Naive thymus-derived CD4-positive, alpha-beta T cell (primary cell): ENCODE data around the gene ANTXR2. TPM values are rescaled to one million over a fixed set of nuclear protein-coding genes. Genes with fewer than 3 reads are reported as not detected.

Source experiments
- ATAC-seq: fragments of 150-1000 bp; cut with Tn5 transposase; 2 replicates; pipeline ENCODE4 v1.10.0; 2021; ENCODE audit warnings: mild to moderate bottlenecking, moderate library complexity
- CTCF ChIA-PET: fragments of 350-600 bp; sonication (Branson Sonifier 250); formaldehyde crosslinking; loops from one replicate; lab custom pipeline; 2021; ENCODE audit warnings: antibody characterized with exemption; lab: Charles Lee
- POLR2A ChIA-PET: fragments of 350-600 bp; sonication (Branson Sonifier 250); formaldehyde crosslinking; loops from one replicate; lab custom pipeline; 2021; ENCODE audit warnings: antibody characterized with exemption, inconsistent platforms; lab: Charles Lee
- DNase-seq, 9 donors: peaks; one replicate each; pipeline versions ENCODE4 v3.0.0 to v3.0.0-alpha.2; 2020 to 2022; ENCODE audit warnings: mixed read lengths in 1 of 9
- H3K27ac ChIP-seq: one replicate; pipeline ENCODE4 v1.7.0; 2013; ENCODE audit warnings: mild to moderate bottlenecking, low read depth, low read length, moderate library complexity
- H3K27me3 ChIP-seq, 2 donors: one replicate each; pipeline ENCODE4 v1.7.0; 2013; ENCODE audit warnings: low read length in 2 of 2, mild to moderate bottlenecking in 2 of 2, moderate library complexity in 2 of 2; ENCODE audit not compliant: control insufficient read depth in 2 of 2, insufficient read depth in 2 of 2
- H3K36me3 ChIP-seq, 3 experiments: 1 replicate in 2 of 3; 2 replicates in 1 of 3; pipeline ENCODE4 v1.7.0; 2013; ENCODE audit warnings: low read length in 3 of 3, mild to moderate bottlenecking in 3 of 3, moderate library complexity in 1 of 3; ENCODE audit not compliant: insufficient read depth in 3 of 3, control insufficient read depth in 2 of 3
- H3K4me1 ChIP-seq, 2 donors: one replicate each; pipeline ENCODE4 v1.7.0; 2013; ENCODE audit warnings: low read length in 2 of 2, mild to moderate bottlenecking in 2 of 2, moderate library complexity in 1 of 2; ENCODE audit not compliant: control insufficient read depth in 2 of 2, insufficient read depth in 2 of 2
- H3K4me3 ChIP-seq: 2 replicates; pipeline ENCODE4 v1.7.0; 2013; ENCODE audit warnings: mild to moderate bottlenecking, low read length
- H3K9me3 ChIP-seq, 3 experiments: 1 replicate in 2 of 3; 2 replicates in 1 of 3; pipeline ENCODE4 v1.7.0; 2013; ENCODE audit warnings: low read length in 3 of 3; ENCODE audit not compliant: control insufficient read depth in 2 of 3
- H3K27ac Mint-ChIP-seq, 9 donors: one replicate each; pipeline ENCODE4 v1.8.0; 2020 to 2022; ENCODE audit warnings: mixed read lengths in 9 of 9, mild to moderate bottlenecking in 8 of 9, moderate library complexity in 5 of 9, inconsistent platforms in 2 of 9
- H3K27me3 Mint-ChIP-seq, 5 donors: one replicate each; pipeline ENCODE4 v1.8.0; 2021 to 2022; ENCODE audit warnings: mixed read lengths in 5 of 5, mild to moderate bottlenecking in 1 of 5
- H3K36me3 Mint-ChIP-seq, 5 donors: one replicate each; pipeline ENCODE4 v1.8.0; 2020 to 2022; ENCODE audit warnings: mixed read lengths in 5 of 5, mild to moderate bottlenecking in 3 of 5, inconsistent platforms in 1 of 5
- H3K4me1 Mint-ChIP-seq, 7 donors: one replicate each; pipeline ENCODE4 v1.8.0; 2020 to 2022; ENCODE audit warnings: mixed read lengths in 7 of 7, mild to moderate bottlenecking in 3 of 7, inconsistent platforms in 1 of 7
- H3K4me3 Mint-ChIP-seq, 10 donors: one replicate each; pipeline ENCODE4 v1.8.0; 2020 to 2022; ENCODE audit warnings: mild to moderate bottlenecking in 10 of 10, mixed read lengths in 10 of 10, moderate library complexity in 6 of 10, inconsistent platforms in 2 of 10
- H3K9me3 Mint-ChIP-seq, 11 donors: one replicate each; pipeline ENCODE4 v1.8.0; 2020 to 2022; ENCODE audit warnings: mixed read lengths in 11 of 11, mild to moderate bottlenecking in 4 of 11, inconsistent platforms in 1 of 11, moderate library complexity in 1 of 11
- intact Hi-C, 2 donors: fragments of 100-400 bp; cut with micrococcal nuclease; formaldehyde crosslinking; loops; one replicate each; pipeline ENCODE4 v1.15.1; 2023
- polyA plus RNA-seq, 2 donors: library from polyadenylated mRNA; unstranded; fragments of 300-500 nt; fragmentation: Illumina TruSeq; gene quantifications; one replicate each; pipeline ENCODE4 v1.2.3, GENCODE V29; 2021
- total RNA-seq, 6 experiments: library from RNA in 5 of 6; stranded (reverse) in 5 of 6; gene quantifications; 1 replicate in 5 of 6; 2 replicates in 1 of 6; pipeline ENCODE4 v1.2.3 and lab custom pipeline; 2021 to 2026

The ANTXR2 gene
- total and polyA plus RNA-seq, 7 experiments from 2014 or later = 20.3 to 69.8 (median 42.2) TPM

DNA sequence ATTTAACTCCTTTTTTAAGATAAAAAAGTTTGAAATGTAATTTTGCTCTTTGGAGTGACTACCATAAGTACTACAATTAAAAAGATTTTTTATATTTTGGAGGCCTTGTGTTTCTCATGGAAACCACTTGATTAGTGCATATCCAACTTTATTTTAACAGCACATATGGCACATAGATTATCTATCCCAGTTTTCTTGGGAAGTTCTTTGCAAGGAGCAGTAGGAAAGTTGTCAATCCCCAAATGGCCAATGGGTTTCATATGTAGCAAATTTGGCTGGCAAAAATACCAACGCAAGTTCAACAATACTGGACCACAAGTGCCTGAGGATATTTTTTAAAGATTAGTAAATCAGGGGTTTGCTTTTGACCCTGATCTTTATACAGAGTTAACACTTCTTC, 15.4 kb upstream of the ANTXR2 start:
- no peaks in the 10 kb centered on the region for H3K9me3 Mint-ChIP-seq
- Histone ChIP-seq H3K27me3 (peaks cover 0 to 3% of the 10 kb centered on the region in 2 donors), H3K4me3 (no peak overlapping the region), H3K9me3 (no peaks in the 10 kb centered on the region), H3K36me3 (no peaks in the 10 kb centered on the region), H3K27ac (no peak overlapping the region), H3K4me1 (no peaks in the 10 kb centered on the region)
- H3K4me1 Mint-ChIP-seq = peaks cover 0 to 11% (median 0%) of the 10 kb centered on the region in 7 donors
- H3K4me3 Mint-ChIP-seq = no peak overlapping the region
- H3K36me3 Mint-ChIP-seq = peaks cover 0 to 5% (median 0%) of the 10 kb centered on the region in 5 donors
- no peak overlapping the region for H3K27ac Mint-ChIP-seq
- POLR2A ChIA-PET = no interaction called here
- H3K27me3 Mint-ChIP-seq = peaks cover 0 to 26% (median 5%) of the 10 kb centered on the region in 5 donors
- DNase-seq (no peak), ATAC-seq (no peak)
- CTCF ChIA-PET = no interaction called here
- intact Hi-C loops = no loop called here

DNA sequence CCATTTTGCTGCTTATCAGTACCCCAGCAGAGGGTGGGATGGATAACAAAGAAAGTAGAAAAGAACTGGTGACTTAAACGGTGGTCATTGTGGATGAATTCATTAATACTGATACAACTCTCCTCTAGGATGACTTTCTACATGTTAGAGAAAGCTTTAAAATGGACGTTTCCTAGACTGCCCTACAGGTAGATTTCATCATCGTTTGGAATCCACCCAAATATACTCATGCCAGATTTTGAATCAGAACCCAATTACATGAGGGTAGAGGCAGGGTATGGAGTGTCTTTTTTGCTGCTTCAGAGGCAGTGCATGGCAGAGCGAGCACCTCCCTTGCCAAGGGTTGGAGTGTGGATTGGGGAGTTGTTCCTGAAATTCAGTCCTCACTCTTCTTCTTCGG, 13.3 kb upstream of the ANTXR2 start:
- H3K4me1 Mint-ChIP-seq = peaks cover 0 to 6% (median 0%) of the 10 kb centered on the region in 7 donors
- no peaks in the 10 kb centered on the region for H3K36me3 ChIP-seq
- ChIA-PET CTCF (interaction anchor here (0.7 kb wide), 1 partner anchor 8 kb away, joined by 3 read pairs; no protein-coding TSS in a partner anchor), POLR2A (interaction anchor here (0.9 kb wide), 1 partner anchor 98 kb away, joined by 4 read pairs; no protein-coding TSS in a partner anchor)
- DNase-seq (no peak), ATAC-seq (no peak)
- no peak overlapping the region for H3K27ac Mint-ChIP-seq
- H3K4me1 ChIP-seq = no peaks in the 10 kb centered on the region
- no peak overlapping the region for H3K27ac ChIP-seq
- no peaks in the 10 kb centered on the region for H3K9me3 ChIP-seq
- H3K27me3 Mint-ChIP-seq = peaks cover 0 to 26% (median 5%) of the 10 kb centered on the region in 5 donors
- H3K4me3 Mint-ChIP-seq = no peak overlapping the region
- peaks cover 0 to 3% (median 0%) of the 10 kb centered on the region in 11 donors for H3K9me3 Mint-ChIP-seq
- intact Hi-C loops = no loop called here
- peaks cover 0 to 3% of the 10 kb centered on the region in 2 donors for H3K27me3 ChIP-seq
- H3K36me3 Mint-ChIP-seq = peaks cover 0 to 13% (median 0%) of the 10 kb centered on the region in 5 donors
- H3K4me3 ChIP-seq = no peak overlapping the region

DNA sequence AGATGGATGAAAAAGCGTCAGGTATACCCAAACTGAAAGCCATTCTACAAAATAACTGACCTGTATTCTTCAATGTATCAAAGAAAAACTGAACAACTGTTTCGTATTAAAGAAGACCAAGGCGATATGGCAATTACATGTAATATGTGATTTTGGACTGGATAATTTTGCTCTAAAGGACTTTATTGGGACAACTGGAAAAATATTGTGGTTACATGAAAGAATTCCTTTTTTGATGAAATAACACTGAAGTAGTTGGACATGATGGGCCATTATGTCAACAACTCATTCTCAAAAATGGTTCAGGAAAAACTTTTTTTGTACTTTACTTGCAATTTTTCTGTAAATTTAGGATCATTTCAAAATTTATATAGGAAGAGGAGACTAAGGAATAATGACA, 12.1 kb upstream of the ANTXR2 start:
- Mint-ChIP-seq H3K36me3 (peaks cover 0 to 23% (median 0%) of the 10 kb centered on the region in 5 donors), H3K27me3 (peaks cover 0 to 27% (median 5%) of the 10 kb centered on the region in 5 donors), H3K9me3 (peaks cover 0 to 3% (median 0%) of the 10 kb centered on the region in 11 donors), H3K4me3 (no peak overlapping the region), H3K4me1 (peaks cover 0 to 6% (median 0%) of the 10 kb centered on the region in 7 donors), H3K27ac (no peak overlapping the region)
- intact Hi-C loops = no loop called here
- H3K4me3 ChIP-seq = no peak overlapping the region
- ChIA-PET CTCF (no interaction called here), POLR2A (no interaction called here)
- ATAC-seq (no peak), DNase-seq (no peak)
- no peaks in the 10 kb centered on the region for H3K36me3 ChIP-seq
- no peaks in the 10 kb centered on the region for H3K4me1 ChIP-seq
- H3K9me3 ChIP-seq = no peaks in the 10 kb centered on the region
- H3K27me3 ChIP-seq = peaks cover 0 to 3% of the 10 kb centered on the region in 2 donors
- H3K27ac ChIP-seq = no peak overlapping the region

DNA sequence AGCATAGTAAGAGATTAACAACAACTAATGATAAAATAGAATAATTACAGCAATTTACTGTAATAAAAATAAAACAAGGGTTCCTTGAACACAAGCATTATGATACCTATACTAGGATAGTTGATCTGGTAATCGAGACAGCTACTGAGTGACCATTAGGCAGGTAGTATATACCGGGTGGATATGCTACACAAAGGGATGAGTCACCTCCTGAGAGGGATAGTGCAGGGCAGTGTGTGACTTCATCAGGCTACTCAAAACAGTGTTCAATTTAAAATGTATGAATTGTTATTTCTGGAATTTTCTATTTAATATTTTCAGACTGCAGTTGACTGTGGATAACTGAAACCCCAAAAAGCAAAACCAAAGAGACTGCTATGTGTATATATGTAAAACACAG, 9.7 kb upstream of the ANTXR2 start:
- no peak overlapping the region for H3K4me3 Mint-ChIP-seq
- peaks cover 0 to 3% of the 10 kb centered on the region in 2 donors for H3K27me3 ChIP-seq
- H3K27ac Mint-ChIP-seq = no peak overlapping the region
- H3K4me1 ChIP-seq = no peaks in the 10 kb centered on the region
- no peak for ATAC-seq
- no peaks in the 10 kb centered on the region for H3K36me3 ChIP-seq
- peaks cover 0 to 14% (median 0%) of the 10 kb centered on the region in 7 donors for H3K4me1 Mint-ChIP-seq
- peaks cover 0 to 4% (median 0%) of the 10 kb centered on the region in 11 donors for H3K9me3 Mint-ChIP-seq
- no peak overlapping the region for H3K4me3 ChIP-seq
- intact Hi-C loops = no loop called here
- ChIA-PET POLR2A (interaction anchor here (1.1 kb wide), 1 partner anchor 10 kb away, joined by 4 read pairs; no protein-coding TSS in a partner anchor), CTCF (interaction anchor here (0.9 kb wide), 1 partner anchor 11 kb away, joined by 4 read pairs; no protein-coding TSS in a partner anchor)
- DNase-seq = no peak
- peaks cover 0 to 24% (median 0%) of the 10 kb centered on the region in 5 donors for H3K36me3 Mint-ChIP-seq
- peaks cover 0 to 21% (median 5%) of the 10 kb centered on the region in 5 donors for H3K27me3 Mint-ChIP-seq
- no peaks in the 10 kb centered on the region for H3K9me3 ChIP-seq
- H3K27ac ChIP-seq = no peak overlapping the region

DNA sequence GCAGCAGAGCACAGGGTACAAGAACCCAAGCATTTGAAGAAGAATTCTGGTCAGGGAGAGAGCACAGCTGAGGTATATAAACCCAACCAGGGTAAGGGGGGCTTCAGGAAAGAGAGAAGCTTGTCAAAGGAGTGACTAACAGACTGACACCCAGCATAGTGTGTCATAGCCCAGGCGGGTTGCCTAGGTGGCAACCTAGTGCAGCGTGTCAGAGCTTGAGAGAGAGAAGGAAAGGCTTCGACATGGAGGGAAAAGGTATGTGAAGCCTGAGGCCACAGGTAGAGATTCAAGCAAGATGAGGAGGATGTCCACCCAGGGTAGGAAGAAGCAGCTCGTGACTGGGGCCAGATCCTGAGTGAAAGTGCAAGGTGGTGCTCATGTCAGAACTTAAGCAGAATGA, 8.5 kb upstream of the ANTXR2 start:
- ATAC-seq (no peak), DNase-seq (no peak)
- H3K27me3 Mint-ChIP-seq = peaks cover 0 to 15% (median under 1%) of the 10 kb centered on the region in 5 donors
- peak overlapping the region in 1 of 9 donors; percentile 2 for H3K27ac Mint-ChIP-seq
- Histone ChIP-seq H3K4me1 (no peaks in the 10 kb centered on the region), H3K27me3 (no peaks in the 10 kb centered on the region), H3K36me3 (no peaks in the 10 kb centered on the region), H3K27ac (no peak overlapping the region), H3K4me3 (no peak overlapping the region), H3K9me3 (no peaks in the 10 kb centered on the region)
- no peak overlapping the region for H3K4me3 Mint-ChIP-seq
- POLR2A ChIA-PET = no interaction called here
- H3K4me1 Mint-ChIP-seq = peaks cover 0 to 19% (median 0%) of the 10 kb centered on the region in 7 donors
- peaks cover 0 to 24% (median 0%) of the 10 kb centered on the region in 5 donors for H3K36me3 Mint-ChIP-seq
- intact Hi-C loops = no loop called here
- peaks cover 0 to 4% (median 0%) of the 10 kb centered on the region in 11 donors for H3K9me3 Mint-ChIP-seq
- CTCF ChIA-PET = no interaction called here

DNA sequence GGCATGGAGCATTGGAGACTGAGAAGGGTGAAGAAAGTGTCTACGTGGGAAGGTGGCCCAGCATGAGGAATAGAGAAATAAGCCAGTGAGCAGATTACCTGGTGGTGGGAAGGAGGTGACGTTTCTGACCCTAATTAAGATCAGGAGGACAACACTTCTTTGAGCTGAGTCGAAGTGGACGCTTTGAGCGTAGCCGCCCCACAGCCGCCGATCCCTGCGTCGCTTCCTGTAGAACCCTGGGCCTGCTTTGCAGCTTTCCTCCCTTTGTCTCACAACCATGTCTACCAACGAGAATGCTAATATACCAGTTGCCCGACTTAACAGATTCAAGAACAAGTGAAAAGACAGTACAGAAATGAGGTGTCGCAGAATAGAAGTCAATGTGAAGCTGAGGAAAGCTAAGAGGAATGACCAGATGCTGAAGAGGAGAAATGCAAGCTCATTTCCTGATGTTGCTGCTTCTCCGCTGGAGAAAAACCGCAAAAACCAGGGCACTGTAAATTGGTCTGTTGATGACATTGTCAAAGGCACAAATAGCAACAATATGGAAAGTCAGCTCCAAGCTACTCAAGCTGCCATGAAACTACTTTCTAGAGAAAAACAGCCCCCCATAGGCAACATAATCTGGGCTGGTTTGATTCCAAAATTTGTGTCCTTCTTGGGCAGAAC, 6.4 kb upstream of the ANTXR2 start:
- ATAC-seq (peak; percentile 51), DNase-seq (no peak)
- H3K4me1 Mint-ChIP-seq = peaks cover 4 to 40% (median 14%) of the 10 kb centered on the region in 7 donors
- no peak overlapping the region for H3K27ac ChIP-seq
- no peaks in the 10 kb centered on the region for H3K27me3 ChIP-seq
- H3K4me1 ChIP-seq = peaks cover 4% of the 10 kb centered on the region in 2 donors
- no peak overlapping the region for H3K4me3 ChIP-seq
- intact Hi-C loops = loop anchor here (10.0 kb wide), 2 partner anchors 1305 to 1415 kb away; partner anchors contain the start of gene BMP2K (in 1 of the 2)
- POLR2A ChIA-PET = no interaction called here
- H3K36me3 Mint-ChIP-seq = peaks cover 0 to 30% (median 0%) of the 10 kb centered on the region in 5 donors
- peak overlapping the region in 1 of 9 donors; percentile 5 for H3K27ac Mint-ChIP-seq
- no peaks in the 10 kb centered on the region for H3K9me3 ChIP-seq
- peak overlapping the region in 2 of 10 donors; percentile 25 to 45 for H3K4me3 Mint-ChIP-seq
- no peaks in the 10 kb centered on the region for H3K36me3 ChIP-seq
- CTCF ChIA-PET = interaction anchor here (0.6 to 1.4 kb wide), 4 partner anchors 46 to 1301 kb away, joined by 3 read pairs; no protein-coding TSS in a partner anchor
- peaks cover 0 to 6% (median 0%) of the 10 kb centered on the region in 5 donors for H3K27me3 Mint-ChIP-seq
- H3K9me3 Mint-ChIP-seq = peaks cover 0 to 4% (median 0%) of the 10 kb centered on the region in 11 donors
